NCI-H128 (cell line): ENCODE results near the gene FBXO38.
"Not testable (repeated sequence)": the region's sequence is repeated elsewhere in the genome, so short reads cannot be mapped to it uniquely, and the experiment has no call there.

Source experiments
- DNase-seq: peaks from one replicate; lab custom pipeline; 2025; ENCODE audit not compliant: unreplicated experiment; lab: John Stamatoyannopoulos, UW

Gene FBXO38

GRCh38 chr5:148468746-148469145 lies 85.0 kb downstream of the FBXO38 start:
- not testable (repeated sequence) for DNase-seq

DNA sequence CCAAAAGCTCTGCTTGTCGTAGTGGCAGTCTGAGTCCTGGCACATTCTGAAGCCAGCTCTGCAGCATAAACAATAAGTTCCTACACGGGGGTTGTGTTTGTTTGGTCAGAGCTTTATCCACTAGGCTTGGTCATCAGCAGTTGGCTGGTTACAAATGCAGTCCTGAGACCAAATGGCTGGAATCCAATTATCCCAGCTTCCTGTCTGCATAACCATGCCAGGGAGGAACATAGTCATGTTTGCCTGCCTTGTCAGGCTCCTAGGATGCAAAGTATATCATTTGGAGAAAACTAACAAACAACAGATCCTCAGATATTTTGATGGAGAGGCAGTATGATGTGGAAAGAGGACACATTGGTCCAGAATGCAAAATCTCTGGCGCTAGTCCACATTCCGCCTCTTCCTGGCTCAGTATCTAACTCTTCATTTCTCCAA lies 85.8 kb downstream of the FBXO38 start:
- DNase-seq, result no peak

- no peak for DNase-seq
Observed at GRCh38 chr5:148471379-148471778, 87.6 kb downstream of the FBXO38 start.

DNA sequence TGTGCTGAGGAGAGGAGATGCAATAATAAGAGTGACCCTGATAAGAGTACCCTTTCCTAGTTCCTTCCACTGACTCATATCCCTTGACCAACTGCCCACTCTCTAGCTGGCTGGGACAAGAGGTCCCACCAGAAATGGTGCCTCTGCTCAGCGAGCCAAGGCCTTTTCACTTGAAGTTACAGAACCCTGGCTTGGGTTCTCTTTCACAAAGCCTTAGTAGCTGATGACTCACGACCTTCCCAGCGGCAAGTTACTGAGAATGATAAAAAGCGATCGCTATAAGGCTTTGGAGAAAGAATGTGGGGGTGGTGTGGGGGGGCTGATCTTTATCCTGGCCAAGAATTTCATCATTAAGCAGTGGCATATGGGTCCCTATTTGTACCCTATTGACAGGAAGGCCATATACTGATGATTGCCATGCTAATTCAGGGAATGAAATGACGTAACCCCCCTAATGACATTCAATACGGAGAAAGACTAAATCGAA lies 90.3 kb downstream of the FBXO38 start:
- no peak for DNase-seq

- DNase-seq, result no peak
Observed at GRCh38 chr5:148476302-148476701, 92.5 kb downstream of the FBXO38 start.

- DNase-seq, result no peak
Observed at GRCh38 chr5:148477429-148477828, 93.7 kb downstream of the FBXO38 start.

DNA sequence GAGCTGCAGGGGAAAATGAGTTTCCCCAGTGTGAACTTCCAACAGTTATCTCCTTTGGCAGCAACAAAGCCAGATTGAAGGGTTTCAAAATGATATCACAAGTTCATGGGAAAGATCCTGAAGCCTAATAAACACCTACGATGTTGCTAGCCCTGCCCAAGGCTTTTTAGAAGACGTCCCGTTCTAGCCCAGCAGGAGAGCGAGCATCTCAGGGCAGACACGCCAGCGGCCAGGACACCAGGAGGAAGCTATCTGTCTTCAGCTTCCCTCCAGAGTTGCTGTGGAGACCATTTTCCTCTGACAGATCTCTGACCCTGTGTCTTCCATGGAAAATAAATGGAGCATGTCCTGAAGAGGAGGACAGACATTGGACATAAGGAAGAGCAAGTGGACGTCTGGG lies 98.4 kb downstream of the FBXO38 start:
- no peak for DNase-seq

- DNase-seq, result no peak
Observed at GRCh38 chr5:148482697-148483462, 99.1 kb downstream of the FBXO38 start.

DNA sequence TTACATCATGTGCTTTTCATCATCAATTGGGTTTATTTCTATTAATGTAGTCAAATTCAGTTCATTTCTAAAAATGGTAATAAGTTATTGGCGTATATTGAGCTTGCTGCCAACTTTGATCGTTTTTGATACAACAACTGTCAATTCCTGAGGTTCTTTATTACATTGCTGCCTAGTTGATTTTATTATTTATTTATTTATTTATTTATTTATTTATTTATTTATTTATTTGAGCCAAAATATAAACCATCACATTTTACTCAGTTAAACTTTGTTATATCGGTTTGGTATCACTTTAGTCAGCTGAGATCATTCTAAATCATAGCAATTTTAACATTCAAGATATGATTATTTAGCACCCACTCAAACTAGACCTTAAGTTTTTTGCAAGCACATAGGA lies 100.0 kb downstream of the FBXO38 start:
- no peak for DNase-seq

GRCh38 chr5:148484651-148485050 lies 100.9 kb downstream of the FBXO38 start:
- DNase-seq, result no peak

DNA sequence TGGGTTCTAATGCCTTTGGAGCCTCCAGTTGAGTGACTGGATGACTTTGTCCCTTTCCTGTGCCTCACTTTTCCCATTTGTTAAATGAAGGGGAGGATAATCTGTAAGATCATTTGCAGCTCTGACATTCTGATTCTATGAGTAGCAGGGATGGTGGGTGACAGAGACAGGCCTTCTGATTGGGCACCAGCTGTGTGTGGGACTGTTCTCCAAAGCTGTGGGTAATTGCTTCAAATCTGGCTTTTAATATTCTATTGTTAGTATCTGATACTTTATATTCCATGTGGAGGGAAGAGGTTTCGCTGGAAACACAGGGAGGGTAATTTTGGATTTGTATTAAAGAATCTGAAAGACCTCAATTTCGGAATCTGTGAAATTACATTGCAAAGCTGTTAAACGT lies 102.7 kb downstream of the FBXO38 start:
- no peak for DNase-seq

GRCh38 chr5:148488757-148489156 lies 105.0 kb downstream of the FBXO38 start:
- DNase-seq, result no peak

DNA sequence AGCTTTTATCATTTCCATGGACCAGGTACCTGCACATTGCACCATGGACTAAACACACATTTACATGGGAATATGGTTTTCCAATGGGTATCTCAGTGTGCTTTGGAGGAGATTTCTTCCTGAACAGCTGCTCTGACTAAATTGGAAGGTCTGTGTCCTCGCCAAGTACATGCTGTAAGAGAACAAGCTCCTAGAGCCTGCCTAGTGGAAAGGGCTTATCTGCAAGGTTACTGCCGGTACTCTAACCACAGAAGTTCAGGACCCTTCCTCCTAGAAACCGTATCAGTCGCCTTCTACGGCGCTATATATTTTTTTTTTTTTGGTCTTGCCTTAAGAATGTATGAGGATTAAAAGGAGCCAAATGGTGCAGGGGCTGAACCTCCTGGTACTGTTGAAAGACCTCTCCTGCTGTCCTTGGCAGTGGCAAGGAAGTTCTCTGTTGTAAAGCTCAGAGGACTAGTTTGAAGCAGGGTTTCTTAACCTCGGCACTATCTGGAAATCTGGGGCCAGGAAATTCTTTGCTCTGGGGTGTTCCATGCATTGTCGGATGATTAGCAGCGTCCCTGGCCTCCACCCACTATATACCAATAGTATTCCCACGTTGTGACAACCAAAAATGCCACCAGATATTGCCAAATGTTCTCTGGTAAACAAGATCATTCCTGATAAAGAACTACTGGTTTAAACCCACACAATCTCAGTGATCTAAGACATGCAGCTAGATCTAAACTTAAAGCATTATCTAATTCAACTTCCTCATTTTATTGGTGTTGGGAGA lies 107.4 kb downstream of the FBXO38 start:
- DNase-seq, result no peak

GRCh38 chr5:148491793-148492184 lies 108.0 kb downstream of the FBXO38 start:
- DNase-seq, result no peak

DNA sequence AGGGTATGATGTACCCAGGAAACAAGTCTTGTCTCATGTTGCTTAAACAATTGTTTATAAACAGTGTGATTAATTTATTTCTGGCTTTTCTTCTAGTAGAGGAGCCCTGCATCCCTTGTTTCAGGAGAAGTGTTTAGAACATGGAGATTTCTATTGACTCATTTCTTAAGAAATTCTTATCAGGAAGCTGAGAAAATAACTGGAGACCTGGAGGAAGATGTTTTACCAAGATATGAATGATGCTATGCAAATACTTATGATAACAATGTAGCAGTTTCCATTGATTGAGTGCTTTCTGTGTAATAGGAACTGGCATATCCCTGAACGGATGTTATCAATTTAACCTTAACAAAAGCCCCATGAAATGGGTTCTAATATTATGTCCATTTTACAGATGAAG lies 108.6 kb downstream of the FBXO38 start:
- no peak for DNase-seq
